Glutamatergic neuron (in vitro differentiated cells): Measurements from ENCODE around the gene NAA25. TPM values are rescaled to one million over a fixed set of nuclear protein-coding genes. Genes with fewer than 3 reads are reported as not detected.

ENCODE experiments used
- DNase-seq: peaks from one replicate; pipeline ENCODE4 v3.0.0; 2022
- H3K27ac Mint-ChIP-seq: one replicate; pipeline ENCODE4 v1.8.0; 2020; ENCODE audit warnings: mild to moderate bottlenecking, mixed read lengths, inconsistent platforms; ENCODE audit not compliant: unreplicated experiment
- H3K27me3 Mint-ChIP-seq: one replicate; pipeline ENCODE4 v1.8.0; 2020; ENCODE audit warnings: mild to moderate bottlenecking, moderate library complexity, mixed read lengths, inconsistent platforms; ENCODE audit not compliant: unreplicated experiment
- H3K36me3 Mint-ChIP-seq: one replicate; pipeline ENCODE4 v1.8.0; 2020; ENCODE audit warnings: mild to moderate bottlenecking, mixed read lengths, inconsistent platforms; ENCODE audit not compliant: unreplicated experiment
- H3K4me1 Mint-ChIP-seq: one replicate; pipeline ENCODE4 v1.8.0; 2020; ENCODE audit warnings: mild to moderate bottlenecking, low read depth, mixed read lengths, inconsistent platforms; ENCODE audit not compliant: unreplicated experiment
- H3K4me3 Mint-ChIP-seq: one replicate; pipeline ENCODE4 v1.8.0; 2020; ENCODE audit warnings: mild to moderate bottlenecking, mixed read lengths, inconsistent platforms; ENCODE audit not compliant: unreplicated experiment
- H3K9me3 Mint-ChIP-seq: one replicate; pipeline ENCODE4 v1.8.0; 2020; ENCODE audit warnings: mild to moderate bottlenecking, moderate library complexity, mixed read lengths, inconsistent platforms; ENCODE audit not compliant: unreplicated experiment
- CTCF ChIP-seq: fragments of 200-600 bp; sonication (generic); IDR thresholded peaks from one replicate; pipeline ENCODE4 v1.5.0; 2021; ENCODE audit not compliant: partially characterized antibody, unreplicated experiment
- total RNA-seq: library from RNA; stranded (reverse); fragmentation: NEBNext Ultra II Directional; extraction: Animal tissue kit (Norgen Biotek cat#: 25700); gene quantifications from one replicate; pipeline ENCODE4 v1.2.1, GENCODE V29; 2021; ENCODE audit not compliant: unreplicated experiment

NAA25 gene
- total RNA-seq, 1 donor from 2014 or later, result 34.8 TPM

GRCh38 chr12:112125250-112125999 is 16.8 kb upstream of the NAA25 start, which contains the start of gene TRAFD1:
TRAFD1 (plus strand) TSS chr12:112125560; CDS start chr12:112130523, 4,963 bp downstream.
- peak within 1 kb of the TSS; percentile 55 for H3K27ac Mint-ChIP-seq
- DNase-seq, result peak; percentile 98
- H3K9me3 Mint-ChIP-seq, result peaks cover 6% of the 10 kb centered on the region
- H3K4me3 Mint-ChIP-seq, result peak within 1 kb of the TSS; percentile 87
- H3K36me3 Mint-ChIP-seq, result no peaks in the 10 kb centered on the region
- H3K4me1 Mint-ChIP-seq, result peaks cover 3% of the 10 kb centered on the region
- no peaks in the 10 kb centered on the region for H3K27me3 Mint-ChIP-seq
- TF ChIP-seq CTCF, result no peak

GRCh38 chr12:112124918-112125249 is 16.3 kb upstream of the NAA25 start:
- no peak for TF ChIP-seq CTCF
- H3K27me3 Mint-ChIP-seq, result no peaks in the 10 kb centered on the region
- H3K36me3 Mint-ChIP-seq, result no peaks in the 10 kb centered on the region
- peaks cover 6% of the 10 kb centered on the region for H3K9me3 Mint-ChIP-seq
- H3K4me1 Mint-ChIP-seq, result peaks cover 3% of the 10 kb centered on the region
- peak overlapping the region; percentile 85 for H3K4me3 Mint-ChIP-seq
- H3K27ac Mint-ChIP-seq, result no peak overlapping the region
- DNase-seq, result no peak

- H3K27me3 Mint-ChIP-seq, result no peaks in the 10 kb centered on the region
- no peak for TF ChIP-seq CTCF
- no peaks in the 10 kb centered on the region for H3K36me3 Mint-ChIP-seq
- peaks cover 6% of the 10 kb centered on the region for H3K9me3 Mint-ChIP-seq
- no peak overlapping the region for H3K4me3 Mint-ChIP-seq
- H3K4me1 Mint-ChIP-seq, result peaks cover 3% of the 10 kb centered on the region
- DNase-seq, result no peak
- no peak overlapping the region for H3K27ac Mint-ChIP-seq
These were observed 14.5 kb upstream of the NAA25 start for GRCh38 chr12:112122823-112123690.

- peaks cover 3% of the 10 kb centered on the region for H3K4me1 Mint-ChIP-seq
- H3K9me3 Mint-ChIP-seq, result peaks cover 3% of the 10 kb centered on the region
- DNase-seq, result no peak
- H3K36me3 Mint-ChIP-seq, result no peaks in the 10 kb centered on the region
- TF ChIP-seq CTCF, result no peak
- no peaks in the 10 kb centered on the region for H3K27me3 Mint-ChIP-seq
- peak overlapping the region; percentile 57 for H3K4me3 Mint-ChIP-seq
- H3K27ac Mint-ChIP-seq, result peak overlapping the region; percentile 62
These were observed 13.4 kb upstream of the NAA25 start for GRCh38 chr12:112121780-112122565.
